Occipital lobe (tissue), 2 donors: Measurements from ENCODE around the gene OR1I1. TPM values are rescaled to one million over a fixed set of nuclear protein-coding genes. Genes with fewer than 3 reads are reported as not detected.
"Not testable (repeated sequence)": the region's sequence is repeated elsewhere in the genome, so short reads cannot be mapped to it uniquely, and the experiment has no call there.

Experiments used
- DNase-seq: peaks from one replicate; lab custom pipeline; 2025; lab: John Stamatoyannopoulos, UW
- total RNA-seq: library from RNA; depleted of rRNA; stranded (reverse); fragments of >200 nt; gene quantifications from one replicate; pipeline ENCODE4 v1.2.3, GENCODE V29; 2014

The OR1I1 gene
- not detected for total RNA-seq

DNA sequence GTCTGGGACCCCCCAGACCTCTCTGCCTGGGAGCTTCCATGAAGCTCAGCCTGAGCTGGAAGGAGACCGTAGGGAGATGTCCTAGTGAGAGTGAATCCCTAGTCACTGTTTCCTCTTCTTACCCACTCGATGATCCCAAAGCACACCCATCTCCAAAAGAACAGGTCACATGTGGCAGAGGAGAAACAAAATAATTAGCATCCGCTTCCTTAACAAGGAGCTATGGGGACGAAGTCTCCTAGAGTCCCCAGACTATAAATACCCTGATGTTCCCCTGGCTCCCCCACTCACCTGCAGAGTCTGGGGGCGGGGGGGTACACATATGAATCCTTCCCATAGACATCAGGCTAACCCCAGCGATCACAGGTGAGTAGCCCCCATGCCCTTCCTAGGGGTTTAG lies at the start of gene OR1I1:
TSS of gene OR1I1 (plus strand) at position 301 of the 400 bp plus-strand sequence. CDS start 4,855 bp downstream, outside the sequence.
- no peak for DNase-seq

GRCh38 chr19:15035795-15036311 lies 46.2 kb upstream of the OR1I1 start:
- DNase-seq = no peak

DNA sequence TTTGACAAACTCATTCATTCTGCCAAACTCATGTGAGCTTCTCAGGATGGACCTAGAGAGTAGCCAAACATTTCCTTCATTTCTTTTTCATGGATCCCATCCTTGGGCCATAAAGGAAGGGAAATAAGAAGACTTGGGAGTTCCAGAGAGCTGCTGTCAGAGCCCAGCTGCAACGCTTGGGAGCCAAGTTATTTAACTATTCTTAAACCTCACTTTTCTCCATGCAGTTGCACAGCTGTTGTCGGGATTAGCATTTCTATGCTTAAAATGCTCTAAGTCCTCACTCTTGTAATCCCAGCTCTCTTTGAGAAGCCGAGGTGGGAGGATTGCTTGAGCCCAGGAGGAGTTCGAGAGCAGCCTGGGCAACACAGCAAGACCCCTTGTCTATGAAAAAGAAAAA lies 44.4 kb upstream of the OR1I1 start:
- DNase-seq = no peak

GRCh38 chr19:15038294-15038693 lies 43.7 kb upstream of the OR1I1 start:
- DNase-seq = no peak

DNA sequence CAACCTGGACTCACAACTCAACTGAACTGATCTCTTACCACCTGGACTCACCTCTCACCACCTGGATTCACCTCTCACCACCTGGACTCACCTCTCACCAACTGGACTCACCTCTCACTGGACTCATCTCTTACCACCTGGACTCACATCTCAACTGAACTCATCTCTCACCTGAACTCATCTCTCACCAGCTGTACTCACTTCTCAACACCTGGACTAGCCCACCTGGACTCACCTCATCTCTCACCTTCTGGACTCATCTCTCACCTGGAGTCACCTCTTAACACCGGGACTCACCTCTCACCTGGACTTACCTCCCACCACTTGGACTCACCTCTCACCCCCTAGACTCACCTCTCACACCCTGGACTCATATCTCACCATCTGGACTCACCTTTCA lies 40.0 kb upstream of the OR1I1 start:
- no peak for DNase-seq

- no peak for DNase-seq
These were observed 39.2 kb upstream of the OR1I1 start for GRCh38 chr19:15042826-15043225.

DNA sequence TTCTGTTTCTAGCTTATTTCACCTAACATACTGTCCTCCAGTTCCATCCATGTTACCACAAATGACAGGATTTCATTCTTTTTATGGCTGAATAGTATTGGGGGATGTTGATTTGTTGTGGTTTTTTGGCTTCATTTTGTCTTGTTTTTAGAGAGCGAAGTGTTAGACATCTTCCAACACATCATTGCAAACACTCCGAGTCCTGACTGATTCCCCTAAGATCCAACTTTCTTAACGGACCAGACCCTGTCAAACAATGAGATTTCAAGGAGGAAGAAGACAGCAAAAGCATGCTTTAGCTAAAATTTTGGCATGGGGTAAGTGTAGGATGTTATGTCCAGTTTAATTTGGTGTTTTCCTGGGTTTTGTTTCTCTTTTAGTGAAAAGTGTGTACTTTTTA lies 36.5 kb upstream of the OR1I1 start:
- DNase-seq = no peak

DNA sequence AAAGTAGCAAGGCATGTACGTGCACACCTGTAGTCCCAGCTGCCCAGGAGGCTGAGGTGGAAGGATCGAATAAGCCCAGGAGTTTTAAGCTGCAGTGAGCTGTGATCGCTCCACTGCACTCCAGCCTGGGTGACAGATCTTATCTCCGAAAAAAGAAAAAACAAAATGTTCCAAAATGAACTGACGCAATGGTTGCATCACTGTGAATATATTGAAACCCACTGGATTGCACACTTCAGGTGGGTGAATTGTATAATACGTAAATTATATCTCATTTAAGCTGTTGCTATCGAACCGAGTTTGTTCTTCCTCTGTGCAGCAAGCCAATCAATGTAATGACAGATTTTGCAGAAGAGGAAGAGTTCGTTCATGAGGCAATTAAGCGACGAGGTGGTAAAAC lies 34.3 kb upstream of the OR1I1 start:
- no peak for DNase-seq

GRCh38 chr19:15048128-15048527 lies 33.9 kb upstream of the OR1I1 start:
- no peak for DNase-seq

DNA sequence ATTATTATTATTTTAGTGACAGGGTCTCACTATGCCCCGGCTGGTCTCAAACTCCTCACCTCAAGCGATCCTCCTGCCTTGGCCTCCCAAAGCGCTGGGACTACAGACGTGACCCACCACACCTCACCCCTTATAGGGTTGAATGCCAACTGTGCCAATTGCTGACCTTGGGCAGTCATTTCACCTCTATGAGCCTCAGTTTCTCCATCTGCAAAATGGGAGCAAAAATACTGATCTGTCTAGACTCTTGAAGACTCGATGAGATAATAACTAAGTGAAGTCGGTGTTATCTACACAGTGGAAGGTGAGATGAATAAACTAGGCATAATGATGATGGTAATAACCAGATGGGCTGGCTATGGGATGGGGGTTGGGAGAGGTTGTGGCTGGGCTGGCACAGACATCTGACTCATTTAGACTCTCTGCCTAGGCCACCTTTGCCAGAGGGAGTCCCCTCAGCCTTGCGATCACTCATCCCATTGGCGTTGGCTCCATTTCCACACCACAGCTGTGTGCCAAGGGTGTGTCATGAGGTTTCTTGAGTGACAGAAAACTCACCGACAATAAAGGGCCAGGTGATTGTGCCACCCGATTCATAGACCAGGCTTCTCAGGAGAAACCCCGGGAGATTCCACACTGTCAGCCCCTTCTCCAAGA lies 33.0 kb upstream of the OR1I1 start, which contains the start of gene CASP14:
TSS of gene CASP14 (plus strand) at position 596 of the 657 bp plus-strand sequence. CDS start 2,772 bp downstream, outside the sequence.
- no peak for DNase-seq

DNA sequence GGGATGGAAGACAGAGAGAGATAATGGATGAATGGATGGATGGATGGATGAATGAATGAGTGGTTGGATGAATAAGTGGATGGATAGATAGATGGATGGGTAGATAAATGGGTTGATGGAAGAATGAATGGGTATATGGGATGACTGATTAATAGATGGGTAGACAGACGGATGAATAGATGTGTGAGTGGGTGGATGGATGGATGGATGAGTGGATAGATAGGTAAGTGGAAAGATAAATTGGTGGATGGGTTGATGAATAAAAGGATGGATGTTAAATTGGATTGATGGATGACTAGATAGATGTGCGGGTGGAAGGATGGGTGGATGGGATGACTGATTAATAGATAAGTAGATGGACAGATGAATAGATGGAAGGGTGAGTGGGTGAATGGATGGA lies 31.4 kb upstream of the OR1I1 start:
- no peak for DNase-seq

DNA sequence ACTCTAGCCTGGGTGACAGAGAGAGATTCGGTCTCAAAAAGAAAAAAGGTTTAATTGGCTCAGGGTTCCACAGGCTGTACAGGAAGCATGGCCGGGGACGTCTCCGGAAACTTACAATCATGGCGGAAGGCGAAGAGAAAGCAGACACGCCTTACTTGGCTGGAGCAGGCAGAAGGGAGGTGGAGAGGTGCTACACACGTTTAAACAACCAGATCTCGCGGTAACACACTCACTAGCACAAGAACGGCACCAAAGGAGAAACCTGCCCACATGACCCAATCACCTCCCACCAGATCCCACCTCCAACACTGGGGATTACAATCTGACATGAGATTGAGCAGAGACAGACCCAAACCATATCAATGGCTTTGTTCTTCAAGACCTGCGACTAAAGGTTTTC lies 20.0 kb upstream of the OR1I1 start:
- no peak for DNase-seq

DNA sequence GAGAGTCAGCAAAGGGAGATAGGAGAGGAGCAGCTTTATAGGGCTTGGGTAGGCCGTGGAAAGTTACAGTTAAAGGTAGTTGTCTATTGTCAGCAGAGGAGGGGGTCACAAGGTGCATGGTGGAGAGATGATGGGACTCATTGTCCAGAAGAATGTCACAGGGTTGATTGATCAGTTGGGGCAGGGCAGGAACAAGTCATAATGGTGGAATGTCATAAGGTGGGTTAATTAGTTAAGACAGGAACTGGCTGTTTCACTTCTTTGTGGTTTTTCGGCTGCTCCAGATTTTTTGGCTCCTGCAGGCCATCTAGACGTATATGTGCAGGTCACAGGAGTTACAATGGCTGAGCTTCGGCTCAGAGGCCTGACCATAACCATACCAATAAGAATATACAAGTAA lies 11.6 kb upstream of the OR1I1 start:
- DNase-seq = not testable (repeated sequence)

DNA sequence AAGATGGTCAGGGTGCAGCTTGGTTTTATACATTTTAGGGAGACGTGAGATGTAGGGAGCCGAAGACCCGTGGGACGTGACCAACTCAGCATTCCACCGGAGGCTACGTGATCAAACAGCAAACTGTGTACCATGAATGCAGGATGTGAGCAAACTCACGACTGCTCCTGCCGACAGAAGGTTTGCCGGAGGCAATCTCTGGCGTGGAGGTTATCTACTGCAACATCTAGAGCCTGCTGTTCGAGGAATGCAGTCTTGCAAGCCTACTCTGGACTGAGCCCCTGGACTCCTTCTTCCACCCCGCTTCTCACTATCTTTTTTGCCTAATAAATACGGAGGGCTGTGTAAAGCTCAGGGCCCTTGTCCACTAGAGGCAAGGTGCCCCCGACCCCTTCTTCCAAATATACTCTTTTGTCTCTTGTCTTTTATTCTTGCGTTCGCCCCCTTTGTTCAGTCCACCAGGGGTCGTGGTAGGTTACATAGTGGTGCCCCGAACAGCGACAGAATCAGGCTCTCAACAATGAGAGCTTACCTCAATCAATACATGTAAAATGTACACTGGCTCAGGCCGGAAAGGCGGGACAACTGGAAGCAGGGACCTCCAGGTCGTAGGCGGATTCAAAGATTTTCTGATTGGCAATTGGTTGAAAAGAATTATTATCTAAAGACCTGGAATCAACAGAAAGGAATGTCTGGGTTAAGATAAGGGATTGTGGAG lies 8.9 kb upstream of the OR1I1 start:
- DNase-seq = no peak

DNA sequence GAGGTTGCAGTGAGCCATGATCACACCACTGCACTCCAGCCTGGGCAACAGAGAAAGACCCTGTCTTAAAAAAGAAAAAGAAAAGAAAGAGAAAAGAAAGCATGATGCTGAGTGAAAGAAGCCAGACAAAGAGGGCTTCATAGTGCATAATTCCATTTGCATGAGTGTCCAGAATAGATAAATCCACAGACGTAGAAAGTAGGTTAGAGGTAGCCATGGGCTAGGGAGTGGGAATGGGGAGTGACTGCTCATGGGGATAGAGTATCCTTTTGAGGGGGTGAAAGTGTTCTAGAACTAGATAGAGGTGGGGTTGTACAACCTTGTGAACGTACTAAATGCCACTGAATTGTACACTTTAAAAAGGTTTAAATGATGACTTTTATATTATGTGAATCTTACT lies 7.6 kb upstream of the OR1I1 start:
- no peak for DNase-seq

GRCh38 chr19:15075806-15076205 lies 6.2 kb upstream of the OR1I1 start:
- DNase-seq = no peak

GRCh38 chr19:15080002-15080401 lies 2.0 kb upstream of the OR1I1 start:
- not testable (repeated sequence) for DNase-seq

DNA sequence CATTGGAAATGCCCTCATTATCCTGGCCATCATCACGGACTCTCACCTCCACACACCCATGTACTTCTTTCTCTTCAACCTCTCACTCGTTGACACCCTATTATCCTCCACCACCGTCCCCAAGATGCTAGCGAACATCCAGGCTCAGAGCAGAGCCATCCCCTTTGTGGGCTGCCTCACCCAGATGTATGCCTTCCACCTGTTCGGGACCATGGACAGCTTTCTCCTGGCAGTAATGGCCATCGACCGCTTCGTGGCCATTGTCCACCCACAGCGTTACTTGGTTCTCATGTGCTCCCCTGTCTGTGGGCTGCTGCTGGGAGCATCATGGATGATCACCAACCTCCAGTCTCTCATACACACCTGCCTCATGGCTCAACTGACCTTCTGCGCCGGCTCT lies 5.2 kb downstream of the OR1I1 start:
- no peak for DNase-seq

DNA sequence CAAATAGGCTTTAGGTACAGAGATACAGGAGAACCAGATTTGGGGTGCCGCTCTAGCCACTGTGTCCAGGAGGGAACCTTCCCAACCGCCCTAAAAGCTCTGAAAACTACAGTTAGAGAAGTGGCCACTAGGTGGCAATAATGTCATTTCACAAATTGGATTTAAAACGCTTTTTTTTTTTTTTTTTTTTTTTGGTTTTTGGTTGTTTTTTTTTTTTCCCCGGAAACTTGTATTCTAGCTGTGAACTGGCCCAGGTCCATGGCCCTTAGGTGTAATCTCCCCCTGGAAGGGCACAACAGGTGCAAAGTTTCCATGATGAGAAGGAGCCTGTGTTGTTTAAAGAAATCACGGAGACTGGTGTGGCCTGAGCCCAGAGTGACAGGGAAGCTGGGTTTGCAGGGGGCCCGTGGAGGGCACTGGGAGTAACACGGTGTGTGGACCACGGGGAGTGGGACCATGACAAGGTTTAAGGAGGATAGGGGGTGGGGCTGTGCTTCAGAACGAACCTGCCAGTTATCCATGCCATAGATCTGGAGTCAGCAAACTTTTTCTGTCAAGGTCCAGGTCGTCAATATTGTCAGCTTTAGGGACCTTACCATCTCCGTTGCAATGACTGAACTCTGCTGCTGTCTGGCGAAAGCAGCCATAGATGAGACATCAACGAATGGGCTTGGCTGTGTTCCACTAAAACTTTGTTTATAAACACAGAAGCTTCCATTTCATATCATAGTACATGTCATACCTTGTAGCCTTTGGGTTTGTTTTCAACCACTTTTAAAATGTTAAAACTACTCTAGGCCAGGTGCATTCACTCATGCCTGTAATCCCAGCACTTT lies 10.1 kb downstream of the OR1I1 start:
- no peak for DNase-seq

- DNase-seq = no peak
These were observed 11.0 kb downstream of the OR1I1 start for GRCh38 chr19:15093001-15093400.

DNA sequence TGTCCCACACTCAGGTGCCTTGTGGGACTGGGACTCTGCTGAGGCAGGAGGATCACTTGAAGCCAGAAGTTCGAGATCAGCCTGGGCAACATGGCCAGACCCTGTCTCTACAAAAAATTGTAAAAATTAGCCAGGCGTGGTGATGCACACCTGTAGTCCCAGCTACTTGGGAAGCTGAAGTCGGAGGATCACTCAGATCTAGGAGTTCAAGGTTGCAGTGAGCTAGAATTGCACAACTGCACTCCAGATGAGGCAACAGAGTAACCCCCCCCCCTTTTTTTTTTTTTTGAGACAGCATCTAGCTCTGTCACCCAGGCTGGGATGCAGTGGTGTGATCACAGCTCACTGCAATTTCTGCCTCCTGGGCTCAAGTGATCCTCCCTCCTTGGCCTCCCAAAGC lies 14.2 kb downstream of the OR1I1 start:
- DNase-seq = no peak

DNA sequence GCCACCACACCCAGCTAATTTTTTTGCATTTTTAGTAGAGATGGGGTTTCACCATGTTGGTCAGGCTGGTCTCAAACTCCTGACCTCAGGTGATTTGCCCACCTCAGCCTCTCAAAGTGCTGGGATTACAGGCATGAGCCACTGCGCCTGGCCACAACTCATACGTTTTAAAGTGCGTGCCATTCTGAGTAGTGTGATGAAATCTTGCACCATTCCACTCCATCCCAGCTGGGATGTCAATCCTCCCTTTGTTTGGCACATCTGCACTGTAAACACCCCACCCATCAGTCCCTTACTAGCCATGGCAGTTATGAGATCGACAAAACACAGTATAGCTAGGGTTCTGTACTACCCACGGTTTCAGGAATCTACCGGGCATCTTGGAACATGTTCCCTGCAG lies 16.0 kb downstream of the OR1I1 start:
- DNase-seq = not testable (repeated sequence)
